Common myeloid progenitor, CD34-positive (primary cell): ENCODE measurements around the gene ATP11A.

ENCODE experiments used
- CTCF ChIA-PET: fragments of 350-600 bp; sonication (Branson Sonifier 250); formaldehyde crosslinking; loops from one replicate; lab custom pipeline; 2021; ENCODE audit warnings: antibody characterized with exemption; lab: Charles Lee
- POLR2A ChIA-PET: fragments of 350-600 bp; sonication (Branson Sonifier 250); formaldehyde crosslinking; loops from one replicate; lab custom pipeline; 2021; ENCODE audit warnings: antibody characterized with exemption; lab: Charles Lee
- DNase-seq, 3 donors: peaks; one replicate each; pipeline versions ENCODE4 v3.0.0 to v3.0.0-alpha.2; 2013
- H3K27ac ChIP-seq, 2 experiments: 1 replicate in 1 of 2; 2 replicates in 1 of 2; pipeline ENCODE4 v1.7.0; 2013; ENCODE audit warnings: inconsistent platforms in 2 of 2, low read length in 2 of 2, mild to moderate bottlenecking in 2 of 2, low read depth in 1 of 2, moderate library complexity in 1 of 2; ENCODE audit not compliant: severe bottlenecking in 2 of 2, insufficient read depth in 1 of 2, poor library complexity in 1 of 2
- H3K27me3 ChIP-seq, 5 experiments: replicated peaks in 2 of 5; 1 replicate in 3 of 5; 2 replicates in 2 of 5; pipeline versions ENCODE4 v1.6.1 to v1.7.0; 2013; ENCODE audit warnings: low read length in 4 of 5, mild to moderate bottlenecking in 2 of 5, moderate library complexity in 2 of 5, inconsistent platforms in 1 of 5; ENCODE audit not compliant: insufficient read depth in 5 of 5, control insufficient read depth in 4 of 5
- H3K36me3 ChIP-seq, 4 experiments: 1 replicate in 2 of 4; 2 replicates in 2 of 4; pipeline versions ENCODE4 v1.6.1 to v1.7.0; 2013; ENCODE audit warnings: low read length in 3 of 4, control low read depth in 1 of 4, mild to moderate bottlenecking in 1 of 4; ENCODE audit not compliant: control insufficient read depth in 4 of 4, insufficient read depth in 4 of 4
- H3K4me1 ChIP-seq, 4 experiments: 1 replicate in 3 of 4; 2 replicates in 1 of 4; pipeline versions ENCODE4 v1.6.1 to v1.7.1; 2013; ENCODE audit warnings: low read length in 3 of 4, mild to moderate bottlenecking in 3 of 4, control low read depth in 1 of 4, inconsistent platforms in 1 of 4, moderate library complexity in 1 of 4; ENCODE audit not compliant: control insufficient read depth in 4 of 4, insufficient read depth in 4 of 4; ENCODE audit errors: control extremely low read depth in 1 of 4
- H3K4me3 ChIP-seq, 7 experiments: 1 replicate in 4 of 7; 2 replicates in 3 of 7; pipeline versions ENCODE4 v1.5.1 to v1.7.0; 2013; ENCODE audit warnings: mild to moderate bottlenecking in 7 of 7, low read length in 6 of 7, moderate library complexity in 6 of 7, inconsistent platforms in 2 of 7, low read depth in 2 of 7, control low read depth in 1 of 7; ENCODE audit not compliant: insufficient read depth in 4 of 7, control insufficient read depth in 1 of 7; ENCODE audit errors: extremely low read depth in 1 of 7
- H3K9me3 ChIP-seq, 5 experiments: 1 replicate in 4 of 5; 2 replicates in 1 of 5; pipeline versions ENCODE4 v1.6.1 to v1.7.1; 2013; ENCODE audit warnings: low read length in 4 of 5, mild to moderate bottlenecking in 2 of 5, inconsistent platforms in 1 of 5, low read depth in 1 of 5, moderate library complexity in 1 of 5; ENCODE audit not compliant: control insufficient read depth in 4 of 5, insufficient read depth in 2 of 5; ENCODE audit errors: control extremely low read depth in 1 of 5
- WGBS: methylation state at CpG from one replicate; pipeline ENCODE4 v1.1.5; 2013; ENCODE audit not compliant: insufficient coverage; 5-methylcytosine and 5-hydroxymethylcytosine counted together

The ATP11A gene

DNA sequence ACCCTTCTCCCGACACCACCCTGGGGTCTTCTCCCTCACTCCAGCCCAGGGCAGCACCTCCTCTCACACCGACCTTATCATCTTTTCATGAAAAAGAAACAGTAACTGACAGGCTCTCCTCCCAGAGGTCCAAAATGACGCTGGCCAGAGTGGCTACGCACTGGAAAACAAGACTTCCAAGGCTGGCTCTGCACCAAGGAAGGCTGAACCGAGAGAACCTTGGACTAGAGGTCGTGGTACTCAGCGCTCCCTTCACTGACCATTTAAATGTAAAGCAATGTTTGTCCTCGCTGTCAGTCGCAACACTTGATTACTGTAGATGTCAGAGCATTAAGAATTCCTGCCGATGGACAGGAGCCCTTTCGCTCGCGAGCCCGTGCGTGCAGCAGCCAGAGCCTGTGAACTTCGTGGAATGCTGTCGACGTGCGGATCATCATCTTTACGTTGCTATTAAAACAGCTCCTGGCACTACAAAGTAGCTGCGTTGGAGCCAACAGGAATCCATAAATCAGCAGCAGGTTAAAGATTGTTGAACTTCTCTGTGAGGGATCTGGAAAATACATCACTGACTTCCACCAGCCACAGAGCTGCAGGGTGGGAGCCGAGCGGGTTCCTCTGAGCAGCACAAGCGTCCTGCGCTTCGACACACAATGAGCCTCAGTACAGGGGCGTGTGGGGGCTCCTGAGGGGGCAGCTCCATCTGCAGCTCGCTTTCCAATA is 153.7 kb downstream of the ATP11A start:
- H3K27me3 ChIP-seq = no peaks in the 10 kb centered on the region
- peaks cover 0 to 37% (median 5%) of the 10 kb centered on the region in 4 experiments for H3K36me3 ChIP-seq
- H3K4me1 ChIP-seq = no peaks in the 10 kb centered on the region
- no peak overlapping the region for H3K4me3 ChIP-seq
- CTCF ChIA-PET = no interaction called here
- no peak overlapping the region for H3K27ac ChIP-seq
- DNase-seq = no peak
- WGBS = 97% methylated on average over 28 of the region's 28 CpGs
- peaks cover 0 to 7% (median 2%) of the 10 kb centered on the region in 5 experiments for H3K9me3 ChIP-seq
- POLR2A ChIA-PET = no interaction called here

DNA sequence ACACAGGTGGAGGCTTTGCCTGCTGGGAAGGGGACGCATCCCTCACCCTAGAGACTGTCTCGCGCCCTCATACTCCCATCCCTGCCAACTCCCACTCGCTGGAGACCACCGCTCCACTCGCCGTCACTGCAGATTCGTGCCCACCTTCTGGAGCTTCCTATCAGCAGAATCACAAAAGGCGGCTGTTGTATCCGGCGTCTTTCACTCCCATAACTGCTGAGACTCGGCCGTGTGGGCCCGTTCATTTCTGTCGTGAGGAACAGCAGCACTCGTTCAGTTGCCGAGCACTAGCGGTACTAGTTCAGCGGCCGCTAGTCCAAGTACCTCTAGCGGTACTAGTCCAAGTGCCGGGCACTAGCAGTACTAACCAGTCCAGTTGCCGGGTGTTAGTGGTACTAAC is 154.6 kb downstream of the ATP11A start:
- Histone ChIP-seq H3K27ac (no peak overlapping the region), H3K27me3 (no peaks in the 10 kb centered on the region), H3K4me1 (no peaks in the 10 kb centered on the region), H3K9me3 (peaks cover 0 to 7% (median 2%) of the 10 kb centered on the region in 5 experiments), H3K4me3 (no peak overlapping the region), H3K36me3 (peaks cover 0 to 31% (median 5%) of the 10 kb centered on the region in 4 experiments)
- POLR2A ChIA-PET = no interaction called here
- no peak for DNase-seq
- CTCF ChIA-PET = no interaction called here
- 93% methylated on average over 23 of the region's 23 CpGs for WGBS

DNA sequence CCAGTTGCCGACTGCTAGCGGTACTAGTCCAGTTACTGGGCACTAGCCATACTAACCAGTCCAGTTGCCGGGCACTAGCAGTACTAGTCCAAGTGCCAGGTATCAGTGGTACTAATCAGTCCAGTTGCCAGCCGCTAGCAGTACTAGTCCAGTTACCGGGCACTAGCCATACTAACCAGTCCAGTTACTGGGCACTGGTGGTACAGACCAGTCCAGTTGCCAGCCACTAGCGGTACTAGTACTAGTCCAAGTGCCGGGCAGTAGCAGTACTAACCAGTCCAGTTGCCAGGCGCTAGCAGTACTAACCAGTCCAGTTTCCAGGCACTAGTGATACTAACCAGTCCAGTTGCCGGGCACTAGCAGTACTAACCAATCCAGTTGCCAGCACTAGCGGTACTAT is 155.0 kb downstream of the ATP11A start:
- Histone ChIP-seq H3K27me3 (no peaks in the 10 kb centered on the region), H3K4me1 (no peaks in the 10 kb centered on the region), H3K4me3 (no peak overlapping the region), H3K9me3 (peaks cover 0 to 7% (median 2%) of the 10 kb centered on the region in 5 experiments), H3K27ac (no peak overlapping the region), H3K36me3 (peaks cover 0 to 31% (median 7%) of the 10 kb centered on the region in 4 experiments)
- DNase-seq = no peak
- ChIA-PET CTCF (no interaction called here), POLR2A (no interaction called here)
- 97% methylated on average over 9 of the region's 10 CpGs for WGBS

DNA sequence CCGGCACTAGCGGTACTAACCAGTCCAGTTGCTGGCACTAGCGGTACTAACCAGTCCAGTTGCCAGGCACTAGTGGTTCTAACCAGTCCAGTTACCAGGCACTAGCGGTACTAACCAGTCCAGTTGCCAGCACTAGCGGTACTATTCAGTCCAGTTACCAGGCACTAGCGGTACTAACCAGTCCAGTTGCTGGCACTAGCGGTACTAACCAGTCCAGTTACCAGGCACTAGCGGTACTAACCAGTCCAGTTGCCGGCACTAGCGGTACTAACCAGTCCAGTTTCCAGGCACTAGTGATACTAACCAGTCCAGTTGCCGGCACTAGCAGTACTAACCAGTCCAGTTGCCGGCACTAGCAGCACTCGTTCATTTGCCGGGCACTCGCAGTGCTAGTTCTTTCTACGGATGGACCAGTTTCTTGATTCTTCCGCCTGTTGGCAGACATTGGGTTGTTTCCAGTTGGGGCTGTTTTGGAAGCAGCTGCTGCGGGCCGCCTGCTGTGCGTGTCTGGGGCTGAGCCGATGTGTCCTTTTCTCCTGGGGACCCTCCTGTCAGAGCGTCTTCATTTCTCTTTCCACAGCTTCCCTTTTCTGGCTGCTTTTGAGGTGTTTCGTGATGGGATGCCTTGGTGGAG is 155.8 kb downstream of the ATP11A start:
- Histone ChIP-seq H3K36me3 (peaks cover 0 to 31% (median 7%) of the 10 kb centered on the region in 4 experiments), H3K27me3 (no peaks in the 10 kb centered on the region), H3K9me3 (peaks cover 0 to 7% (median 2%) of the 10 kb centered on the region in 5 experiments), H3K4me1 (no peaks in the 10 kb centered on the region), H3K4me3 (no peak overlapping the region), H3K27ac (no peak overlapping the region)
- POLR2A ChIA-PET = no interaction called here
- CTCF ChIA-PET = no interaction called here
- 97% methylated on average over 14 of the region's 23 CpGs for WGBS
- no peak for DNase-seq

DNA sequence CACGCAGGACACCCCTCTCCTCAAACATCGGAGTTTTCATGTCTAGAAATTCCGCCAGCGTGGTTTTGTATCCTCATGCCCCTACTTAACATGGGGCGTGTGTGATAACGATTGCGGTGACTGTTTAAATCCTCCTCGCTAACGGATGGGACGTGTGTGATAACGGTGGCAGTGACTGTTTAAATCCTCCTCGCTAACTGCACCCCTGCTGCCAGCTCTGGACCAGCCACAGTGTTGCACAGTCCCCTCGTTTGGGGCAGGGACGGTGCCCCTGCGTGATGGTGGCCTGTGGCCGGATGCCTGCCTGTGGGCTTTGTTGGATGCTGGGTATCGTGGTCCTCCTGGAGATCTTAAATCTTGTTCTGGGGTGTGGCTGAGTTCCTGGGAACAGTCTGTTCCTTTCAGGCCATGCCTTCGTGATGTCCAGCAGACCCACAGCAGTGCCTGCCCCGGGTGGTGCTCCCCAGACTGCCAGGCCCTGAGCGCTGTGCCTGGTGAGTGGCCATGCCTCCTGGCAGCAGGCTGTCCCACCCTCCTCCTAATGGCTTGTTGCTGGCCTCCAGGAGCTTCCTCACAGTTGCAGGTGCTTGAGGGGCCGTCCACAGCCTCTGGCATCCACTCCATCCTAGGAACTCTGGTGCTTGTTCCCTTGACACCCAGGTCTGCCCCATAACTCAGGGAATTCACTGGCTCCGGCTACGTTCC is 156.7 kb downstream of the ATP11A start:
- peaks cover 0 to 7% (median 2%) of the 10 kb centered on the region in 5 experiments for H3K9me3 ChIP-seq
- H3K4me1 ChIP-seq = no peaks in the 10 kb centered on the region
- peaks cover 0 to 39% (median 7%) of the 10 kb centered on the region in 4 experiments for H3K36me3 ChIP-seq
- no peaks in the 10 kb centered on the region for H3K27me3 ChIP-seq
- POLR2A ChIA-PET = no interaction called here
- 94% methylated on average over 22 of the region's 23 CpGs for WGBS
- no peak for DNase-seq
- no peak overlapping the region for H3K4me3 ChIP-seq
- H3K27ac ChIP-seq = no peak overlapping the region
- CTCF ChIA-PET = no interaction called here

DNA sequence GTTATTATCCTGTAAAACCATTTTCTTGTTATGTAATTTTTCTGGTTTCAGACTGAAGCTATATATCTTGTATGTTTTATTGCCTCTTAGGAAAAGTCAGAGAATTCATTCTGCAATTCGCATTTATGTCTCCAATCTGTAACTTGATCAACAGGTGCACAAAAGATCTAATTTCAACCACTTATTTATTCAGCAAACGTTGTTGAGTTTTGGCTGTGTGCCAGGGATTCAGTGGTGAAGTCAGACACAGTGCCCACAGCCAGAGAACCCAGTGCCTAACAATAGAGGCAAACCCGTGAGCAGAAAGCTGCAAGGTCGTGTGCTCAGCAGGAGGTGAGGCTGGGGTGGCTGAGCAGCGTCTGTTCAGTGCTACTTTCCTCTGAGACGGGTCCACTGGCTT is 159.7 kb downstream of the ATP11A start:
- H3K27ac ChIP-seq = no peak overlapping the region
- WGBS = 97% methylated on average over 4 of the region's 6 CpGs
- DNase-seq = no peak
- H3K9me3 ChIP-seq = peaks cover 0 to 7% (median 2%) of the 10 kb centered on the region in 5 experiments
- H3K4me3 ChIP-seq = no peak overlapping the region
- peaks cover 0 to 33% (median 7%) of the 10 kb centered on the region in 4 experiments for H3K36me3 ChIP-seq
- no peaks in the 10 kb centered on the region for H3K4me1 ChIP-seq
- CTCF ChIA-PET = no interaction called here
- POLR2A ChIA-PET = no interaction called here
- no peaks in the 10 kb centered on the region for H3K27me3 ChIP-seq

DNA sequence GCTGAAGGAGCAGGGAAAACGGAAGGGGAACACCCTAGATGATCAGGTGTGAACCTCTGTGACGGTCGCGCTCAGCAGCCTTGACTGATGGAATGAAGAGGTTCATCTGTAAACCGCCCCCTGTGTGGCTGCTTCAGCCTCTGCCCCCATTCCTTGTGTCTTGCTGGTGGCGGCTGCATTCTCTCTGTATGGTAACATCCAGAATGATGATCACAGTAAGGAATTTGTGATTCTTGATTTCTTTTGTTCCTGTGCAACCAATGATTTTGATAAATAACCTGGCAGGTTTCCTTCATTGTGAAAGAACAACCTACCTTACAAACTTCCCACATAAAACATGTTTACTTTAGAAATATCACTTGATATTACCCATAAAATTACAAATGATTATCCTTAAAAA is 160.4 kb downstream of the ATP11A start:
- H3K4me3 ChIP-seq = no peak overlapping the region
- H3K9me3 ChIP-seq = peaks cover 0 to 7% (median 2%) of the 10 kb centered on the region in 5 experiments
- DNase-seq = no peak
- H3K4me1 ChIP-seq = no peaks in the 10 kb centered on the region
- no peak overlapping the region for H3K27ac ChIP-seq
- WGBS = 96% methylated on average over 5 of the region's 6 CpGs
- peaks cover 0 to 37% (median 8%) of the 10 kb centered on the region in 4 experiments for H3K36me3 ChIP-seq
- ChIA-PET CTCF (no interaction called here), POLR2A (no interaction called here)
- no peaks in the 10 kb centered on the region for H3K27me3 ChIP-seq
